ENCODE results near the gene PDE6H. TPM values are rescaled to one million over a fixed set of nuclear protein-coding genes. Genes with fewer than 3 reads are reported as not detected.

PDE6H gene
- total RNA-seq, 2 experiments from 2014 or later: not detected

GRCh38 chr12:14927267-14927666 lies 45.6 kb upstream of the PDE6H start:
- Histone ChIP-seq H3K9me3 (ENCODE audit: control insufficient read depth in 1 of 2, insufficient read depth in 1 of 2, low read length in 2 of 2) (no peaks in the 10 kb centered on the region), H3K4me1 (ENCODE audit: insufficient read depth, low read length) (no peaks in the 10 kb centered on the region), H3K36me3 (ENCODE audit: insufficient read depth, low read length) (peaks cover 52% of the 10 kb centered on the region), H3K4me3 (ENCODE audit: low read length) (no peak overlapping the region), H3K27ac (ENCODE audit: low read depth in 1 of 2, low read length in 2 of 2) (no peak overlapping the region), H3K27me3 (ENCODE audit: control insufficient read depth in 1 of 2, insufficient read depth in 2 of 2, low read length in 2 of 2) (no peaks in the 10 kb centered on the region)
- DNase-seq (no peak), ATAC-seq (ENCODE audit: poor library complexity) (no peak)
- Mint-ChIP-seq H3K36me3 (ENCODE audit: low read depth) (peaks cover 69% of the 10 kb centered on the region), H3K4me1 (ENCODE audit: low read depth) (peaks cover 4% of the 10 kb centered on the region), H3K9me3 (no peaks in the 10 kb centered on the region), H3K27me3 (no peaks in the 10 kb centered on the region), H3K4me3 (no peak overlapping the region), H3K27ac (no peak overlapping the region)
- CTCF ChIA-PET: interaction anchor here (0.9 kb wide), 1 partner anchor 12 kb away, joined by 4 read pairs; no protein-coding TSS in a partner anchor
- TF ChIP-seq CTCF (IDR thresholded peaks at IDR 0.05): no peak
- POLR2A ChIA-PET: interaction anchor here (1.0 to 1.4 kb wide), 2 partner anchors 13 to 21 kb away, joined by 3 to 4 read pairs; no protein-coding TSS in a partner anchor
- intact Hi-C loops (cut with DNase I, micrococcal nuclease): no loop called here

- Histone ChIP-seq H3K4me1 (ENCODE audit: insufficient read depth, low read length) (no peaks in the 10 kb centered on the region), H3K27me3 (ENCODE audit: control insufficient read depth in 1 of 2, insufficient read depth in 2 of 2, low read length in 2 of 2) (no peaks in the 10 kb centered on the region), H3K4me3 (ENCODE audit: low read length) (no peak overlapping the region), H3K36me3 (ENCODE audit: insufficient read depth, low read length) (peaks cover 68% of the 10 kb centered on the region), H3K9me3 (ENCODE audit: control insufficient read depth in 1 of 2, insufficient read depth in 1 of 2, low read length in 2 of 2) (no peaks in the 10 kb centered on the region), H3K27ac (ENCODE audit: low read depth in 1 of 2, low read length in 2 of 2) (no peak overlapping the region)
- no peak for ATAC-seq (ENCODE audit: poor library complexity)
- H3K36me3 Mint-ChIP-seq (ENCODE audit: low read depth): peaks cover 82% of the 10 kb centered on the region
- no peaks in the 10 kb centered on the region for H3K27me3 Mint-ChIP-seq
- no peak for TF ChIP-seq CTCF (IDR thresholded peaks at IDR 0.05)
- DNase-seq: no peak
- ChIA-PET POLR2A (no interaction called here), CTCF (interaction anchor here (0.9 to 1.6 kb wide), 2 partner anchors 67 kb away, joined by 5 to 6 read pairs; no protein-coding TSS in a partner anchor)
- H3K4me1 Mint-ChIP-seq (ENCODE audit: low read depth): peaks cover 4% of the 10 kb centered on the region
- H3K4me3 Mint-ChIP-seq: no peak overlapping the region
- intact Hi-C loops (cut with DNase I, micrococcal nuclease): no loop called here
- H3K9me3 Mint-ChIP-seq: no peaks in the 10 kb centered on the region
- no peak overlapping the region for H3K27ac Mint-ChIP-seq
These were observed 43.9 kb upstream of the PDE6H start for GRCh38 chr12:14928931-14929330.

GRCh38 chr12:14930299-14930698 lies 42.5 kb upstream of the PDE6H start:
- Mint-ChIP-seq H3K9me3 (no peaks in the 10 kb centered on the region), H3K36me3 (ENCODE audit: low read depth) (peaks cover 84% of the 10 kb centered on the region), H3K4me1 (ENCODE audit: low read depth) (peaks cover 4% of the 10 kb centered on the region), H3K4me3 (no peak overlapping the region), H3K27ac (no peak overlapping the region), H3K27me3 (no peaks in the 10 kb centered on the region)
- peaks cover 79% of the 10 kb centered on the region for H3K36me3 ChIP-seq (ENCODE audit: insufficient read depth, low read length)
- no peaks in the 10 kb centered on the region for H3K27me3 ChIP-seq (ENCODE audit: control insufficient read depth in 1 of 2, insufficient read depth in 2 of 2, low read length in 2 of 2)
- no peak for ATAC-seq (ENCODE audit: poor library complexity)
- TF ChIP-seq CTCF (IDR thresholded peaks at IDR 0.05): no peak
- no peak for DNase-seq
- POLR2A ChIA-PET: no interaction called here
- H3K4me1 ChIP-seq (ENCODE audit: insufficient read depth, low read length): no peaks in the 10 kb centered on the region
- intact Hi-C loops (cut with DNase I, micrococcal nuclease): loop anchor here in 1 of 2 experiments (2.0 kb wide), 1 partner anchor 15 kb away; no protein-coding TSS in a partner anchor
- H3K4me3 ChIP-seq (ENCODE audit: low read length): no peak overlapping the region
- no peak overlapping the region for H3K27ac ChIP-seq (ENCODE audit: low read depth in 1 of 2, low read length in 2 of 2)
- H3K9me3 ChIP-seq (ENCODE audit: control insufficient read depth in 1 of 2, insufficient read depth in 1 of 2, low read length in 2 of 2): no peaks in the 10 kb centered on the region
- CTCF ChIA-PET: interaction anchor here (1.6 kb wide), 1 partner anchor 65 kb away, joined by 6 read pairs; no protein-coding TSS in a partner anchor
